ENCODE measurements around the gene RNF14. TPM values are rescaled to one million over a fixed set of nuclear protein-coding genes. Genes with fewer than 3 reads are reported as not detected.
A peak's percentile ranks its signal among the peaks of the same experiment; 100 is the strongest.

RNF14 gene
- total RNA-seq, 1 donor from 2014 or later: 51.6 TPM

DNA sequence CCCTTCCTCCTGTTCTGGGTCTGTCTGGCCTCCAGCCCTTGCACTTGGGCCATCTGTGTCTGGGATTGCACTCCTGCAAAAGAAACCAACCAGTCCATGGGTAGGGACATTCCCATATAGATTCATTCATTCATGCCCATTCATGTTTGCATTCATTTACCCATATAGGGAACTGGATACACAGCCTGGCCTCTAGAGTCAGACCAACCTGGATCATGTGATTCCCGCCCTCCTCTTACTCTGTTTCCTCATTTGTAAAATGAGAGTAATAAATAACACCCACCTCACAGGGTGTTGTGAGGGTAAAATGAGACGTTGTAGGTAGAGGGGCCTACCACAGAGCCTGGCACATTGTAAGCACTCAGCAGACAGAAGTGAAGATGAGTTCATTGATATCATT lies 19.4 kb upstream of the RNF14 start:
- no peak for TF ChIP-seq CTCF (IDR thresholded peaks at IDR 0.05)
- H3K27ac ChIP-seq: no peak overlapping the region
- H3K4me1 ChIP-seq: peaks cover 18% of the 10 kb centered on the region

DNA sequence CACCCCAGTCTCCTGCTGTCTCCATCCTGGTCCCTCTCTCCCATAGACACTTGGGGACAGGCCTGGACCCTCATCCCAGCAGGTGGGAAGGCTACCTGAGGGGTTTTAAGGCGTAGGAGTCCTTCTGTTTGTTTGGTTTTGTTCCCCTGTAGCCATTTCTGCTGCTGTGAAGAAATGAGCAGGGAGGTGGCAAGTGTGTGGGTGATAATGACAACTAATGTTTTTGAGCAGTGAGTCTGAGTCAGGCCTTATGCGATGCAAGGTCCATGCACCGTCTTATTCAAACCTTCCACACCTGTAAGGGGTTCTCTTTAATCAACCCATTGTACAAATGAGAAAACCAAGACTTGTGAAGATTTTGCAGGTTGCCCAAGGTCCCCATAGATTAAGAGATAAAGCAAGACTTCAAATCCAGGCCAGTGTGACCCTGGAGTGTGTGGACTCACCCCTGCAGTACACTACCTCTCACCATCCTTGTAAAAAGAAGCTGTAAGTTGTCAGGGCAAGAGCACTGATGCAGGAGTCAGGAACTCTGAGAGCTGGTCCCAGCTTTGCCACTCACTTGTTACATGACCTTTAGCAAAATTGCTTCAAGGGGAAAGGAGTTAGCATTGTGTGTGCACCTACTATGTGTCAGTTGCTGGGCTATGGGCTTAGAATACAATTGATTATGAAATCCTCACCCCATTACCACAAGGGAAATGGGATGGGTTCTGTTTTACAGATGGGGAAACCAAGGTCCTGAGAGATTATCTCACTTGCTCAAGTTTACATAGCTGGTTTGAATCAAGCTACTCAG lies 18.5 kb upstream of the RNF14 start:
- ATAC-seq: no peak
- H3K36me3 ChIP-seq: no peaks in the 10 kb centered on the region
- TF ChIP-seq CTCF (IDR thresholded peaks at IDR 0.05): no peak

More for the DNA sequence above, 19.4 kb upstream of the RNF14 start:
- intact Hi-C loops (cut with DNase I): no loop called here
- no peak for DNase-seq
- no peaks in the 10 kb centered on the region for H3K36me3 ChIP-seq
- H3K27me3 ChIP-seq: no peaks in the 10 kb centered on the region
- no peak for ATAC-seq
- H3K4me3 ChIP-seq: no peak overlapping the region
- H3K9me3 ChIP-seq: no peaks in the 10 kb centered on the region

GRCh38 chr5:141951332-141951781 lies 17.5 kb upstream of the RNF14 start:
- Histone ChIP-seq H3K27ac (no peak overlapping the region), H3K27me3 (no peaks in the 10 kb centered on the region), H3K4me3 (peak overlapping the region; percentile 2), H3K9me3 (no peaks in the 10 kb centered on the region), H3K4me1 (peaks cover 13% of the 10 kb centered on the region), H3K36me3 (no peaks in the 10 kb centered on the region)
- no peak for DNase-seq
- peak; percentile 27 for TF ChIP-seq CTCF (IDR thresholded peaks at IDR 0.05)
- peak; percentile 7 for ATAC-seq
- intact Hi-C loops (cut with DNase I): no loop called here

More for the DNA sequence above, 18.5 kb upstream of the RNF14 start:
- Histone ChIP-seq H3K9me3 (no peaks in the 10 kb centered on the region), H3K27ac (no peak overlapping the region), H3K4me3 (no peak overlapping the region), H3K27me3 (no peaks in the 10 kb centered on the region), H3K4me1 (peaks cover 16% of the 10 kb centered on the region)
- intact Hi-C loops (cut with DNase I): no loop called here
- DNase-seq: no peak

DNA sequence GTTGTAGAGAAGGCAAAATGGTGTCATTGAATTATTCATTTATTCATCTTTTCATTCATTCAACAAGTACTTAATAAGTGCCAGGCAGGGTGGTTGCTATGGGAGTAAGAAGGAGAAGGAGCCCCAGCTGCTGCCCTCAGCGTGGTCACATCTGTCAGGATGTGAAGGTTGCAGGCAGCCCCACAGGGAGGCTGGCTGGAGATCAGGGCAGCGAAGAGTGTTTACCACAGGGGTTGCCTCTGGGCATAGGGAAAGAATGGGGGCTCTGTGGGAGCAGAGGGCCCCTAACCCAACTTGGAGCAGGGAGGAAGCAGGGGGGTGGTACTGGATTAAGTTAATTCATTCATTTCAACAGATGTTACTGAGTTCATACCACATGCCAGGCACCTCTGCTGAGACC lies 16.9 kb upstream of the RNF14 start:
- intact Hi-C loops (cut with DNase I): no loop called here
- Histone ChIP-seq H3K27me3 (no peaks in the 10 kb centered on the region), H3K4me3 (peak overlapping the region; percentile 2), H3K4me1 (peaks cover 17% of the 10 kb centered on the region), H3K9me3 (no peaks in the 10 kb centered on the region), H3K36me3 (no peaks in the 10 kb centered on the region), H3K27ac (peak overlapping the region; percentile 27)
- ATAC-seq: no peak
- no peak for DNase-seq
- TF ChIP-seq CTCF (IDR thresholded peaks at IDR 0.05): no peak

DNA sequence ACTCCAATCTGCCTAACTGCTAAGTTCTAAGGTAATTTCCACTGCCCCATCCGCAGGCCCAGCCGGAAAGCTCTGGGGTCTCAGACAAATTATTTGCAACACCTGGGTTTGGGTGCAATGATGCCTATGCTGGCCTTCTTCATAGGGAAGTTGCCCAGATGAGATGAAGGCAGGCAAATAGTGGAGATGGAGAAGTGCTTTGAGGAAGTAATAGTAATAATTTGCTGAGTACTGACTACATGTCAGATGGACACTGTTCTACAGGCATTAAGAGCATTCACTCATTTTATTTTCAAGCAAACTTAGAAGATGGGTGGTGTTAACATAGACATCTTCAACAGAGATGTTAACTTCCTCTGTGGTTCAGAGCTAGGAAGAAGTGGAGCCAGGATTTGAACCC lies 14.7 kb upstream of the RNF14 start:
- DNase-seq (no peak), ATAC-seq (peak; percentile 19)
- H3K9me3 ChIP-seq: no peaks in the 10 kb centered on the region
- H3K36me3 ChIP-seq: no peaks in the 10 kb centered on the region
- intact Hi-C loops (cut with DNase I): no loop called here
- no peaks in the 10 kb centered on the region for H3K27me3 ChIP-seq
- peaks cover 33% of the 10 kb centered on the region for H3K4me1 ChIP-seq
- H3K4me3 ChIP-seq: peak overlapping the region; percentile 36
- TF ChIP-seq CTCF (IDR thresholded peaks at IDR 0.05): no peak
- H3K27ac ChIP-seq: no peak overlapping the region

Measured in upper lobe of right lung (tissue), 1 donor.